ENCODE results near the gene SYNJ1.

The SYNJ1 gene

GRCh38 chr21:32733990-32734613, 6.3 kb upstream of the SYNJ1 start:
- no peak for DNase-seq (ENCODE audit: low spot score)
- TF ChIP-seq, protein P1, sequence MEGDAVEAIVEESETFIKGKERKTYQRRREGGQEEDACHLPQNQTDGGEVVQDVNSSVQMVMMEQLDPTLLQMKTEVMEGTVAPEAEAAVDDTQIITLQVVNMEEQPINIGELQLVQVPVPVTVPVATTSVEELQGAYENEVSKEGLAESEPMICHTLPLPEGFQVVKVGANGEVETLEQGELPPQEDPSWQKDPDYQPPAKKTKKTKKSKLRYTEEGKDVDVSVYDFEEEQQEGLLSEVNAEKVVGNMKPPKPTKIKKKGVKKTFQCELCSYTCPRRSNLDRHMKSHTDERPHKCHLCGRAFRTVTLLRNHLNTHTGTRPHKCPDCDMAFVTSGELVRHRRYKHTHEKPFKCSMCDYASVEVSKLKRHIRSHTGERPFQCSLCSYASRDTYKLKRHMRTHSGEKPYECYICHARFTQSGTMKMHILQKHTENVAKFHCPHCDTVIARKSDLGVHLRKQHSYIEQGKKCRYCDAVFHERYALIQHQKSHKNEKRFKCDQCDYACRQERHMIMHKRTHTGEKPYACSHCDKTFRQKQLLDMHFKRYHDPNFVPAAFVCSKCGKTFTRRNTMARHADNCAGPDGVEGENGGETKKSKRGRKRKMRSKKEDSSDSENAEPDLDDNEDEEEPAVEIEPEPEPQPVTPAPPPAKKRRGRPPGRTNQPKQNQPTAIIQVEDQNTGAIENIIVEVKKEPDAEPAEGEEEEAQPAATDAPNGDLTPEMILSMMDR (IDR thresholded peaks at IDR 0.05; ENCODE audit: extremely low read depth, missing control alignments) = no peak

DNA sequence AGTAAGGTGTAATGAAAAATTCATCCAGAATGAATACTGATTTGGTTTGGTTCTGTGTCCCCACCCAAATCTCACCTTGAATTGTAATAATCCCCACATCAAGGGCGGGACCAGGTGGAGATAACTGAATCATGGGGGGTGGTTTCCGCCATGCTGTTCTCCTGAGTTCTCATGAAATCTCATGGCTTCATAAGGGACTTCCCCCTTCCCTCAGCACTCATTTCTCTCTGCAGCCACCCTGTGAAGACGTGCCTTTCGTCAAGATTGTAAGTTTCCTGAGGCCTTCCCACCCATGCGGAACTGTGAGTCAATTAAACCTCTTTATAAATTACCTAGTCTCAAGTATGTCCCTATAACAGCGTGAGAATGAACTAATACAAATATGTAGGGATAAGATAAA, 5.5 kb upstream of the SYNJ1 start:
- DNase-seq (ENCODE audit: low spot score) = no peak
- TF ChIP-seq, protein P1 (IDR thresholded peaks at IDR 0.05; ENCODE audit: extremely low read depth, missing control alignments) = no peak

DNA sequence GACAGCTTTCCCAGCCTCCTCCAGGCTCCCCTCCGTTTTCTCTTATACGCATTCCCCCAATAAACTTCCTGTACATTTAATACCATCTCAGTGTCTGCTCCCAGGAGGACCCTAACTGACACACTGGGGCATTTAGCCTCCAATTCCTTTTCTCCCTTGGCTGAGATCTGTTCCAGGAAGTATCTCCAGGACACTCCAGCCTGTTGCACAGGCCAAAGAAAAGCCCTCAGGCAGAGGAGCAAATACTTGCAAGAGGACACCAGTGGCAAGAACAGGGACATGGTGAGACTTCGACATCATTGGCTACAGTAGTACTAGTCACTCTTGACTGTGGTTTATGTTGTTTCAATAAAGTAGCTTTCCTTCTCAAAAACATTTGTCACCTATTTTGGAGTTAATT, 4.7 kb upstream of the SYNJ1 start:
- DNase-seq (ENCODE audit: low spot score) = no peak
- TF ChIP-seq, protein P1 (IDR thresholded peaks at IDR 0.05; ENCODE audit: extremely low read depth, missing control alignments) = no peak

DNA sequence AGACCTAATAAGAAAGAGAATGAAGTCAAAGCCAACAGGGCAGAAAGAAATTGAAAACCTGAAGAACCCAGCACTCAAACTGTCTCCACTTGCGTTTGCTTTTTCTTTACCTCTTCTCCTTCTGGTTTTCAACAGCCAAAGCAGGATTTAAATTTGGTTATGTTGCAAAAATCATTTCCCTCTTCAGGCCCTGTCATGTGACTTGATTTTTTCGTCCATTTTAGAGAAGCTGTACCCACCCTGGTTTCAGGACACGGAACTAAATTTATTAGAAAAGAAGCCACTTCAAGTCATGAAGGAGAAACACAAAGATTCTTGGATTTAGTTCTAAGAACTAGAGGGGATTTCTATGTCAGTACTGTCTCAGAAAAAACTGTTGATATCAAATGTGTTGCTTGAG, 1.0 kb upstream of the SYNJ1 start:
- DNase-seq (ENCODE audit: low spot score) = no peak
- TF ChIP-seq, protein P1 (IDR thresholded peaks at IDR 0.05; ENCODE audit: extremely low read depth, missing control alignments) = no peak

- DNase-seq (ENCODE audit: low spot score) = no peak
- TF ChIP-seq, protein P1 (IDR thresholded peaks at IDR 0.05; ENCODE audit: extremely low read depth, missing control alignments) = no peak
Measured at GRCh38 chr21:32728456-32728839, 635 bp upstream of the SYNJ1 start.

DNA sequence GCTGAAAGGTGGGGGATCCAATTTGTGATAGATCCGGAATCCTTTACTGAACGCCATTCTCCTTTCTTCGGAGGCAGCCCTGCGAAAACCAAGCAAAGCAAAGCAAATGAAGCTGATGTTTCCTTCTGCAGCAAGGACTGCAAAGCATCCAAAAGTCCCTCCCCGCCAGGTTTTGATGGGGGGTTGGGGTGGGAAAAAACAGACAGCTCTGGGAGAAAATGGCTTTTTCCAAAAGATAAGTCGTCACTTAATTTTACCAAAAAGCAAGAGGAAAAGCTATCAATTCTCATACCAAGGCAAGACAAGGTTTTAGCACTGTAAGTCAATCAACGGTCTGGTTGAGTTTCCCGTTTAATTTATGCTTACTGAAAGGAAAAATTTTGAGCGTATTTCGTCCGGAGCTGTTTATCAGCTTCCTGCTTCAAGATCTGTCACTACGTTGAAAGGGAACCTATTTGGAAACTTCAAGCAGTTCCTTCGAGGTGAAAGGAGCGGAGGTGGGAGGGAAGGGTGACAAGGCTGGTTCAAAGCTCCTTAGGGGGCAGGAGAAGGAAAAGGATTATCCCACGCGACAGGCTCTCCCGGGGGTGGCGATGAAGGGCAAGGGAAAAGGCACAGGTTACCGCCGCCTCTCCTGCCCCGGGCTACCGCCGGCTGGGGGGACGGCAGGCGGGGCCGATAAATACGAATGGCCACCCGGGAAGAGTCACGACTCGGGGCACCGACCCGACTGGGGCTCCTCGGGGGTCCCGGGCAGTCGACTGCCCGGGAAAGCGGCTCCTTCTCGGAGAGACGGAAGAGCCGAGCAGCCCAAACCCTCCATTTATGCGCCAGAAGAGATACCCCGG, 750 bp downstream of the SYNJ1 start:
- TF ChIP-seq, protein P1 (IDR thresholded peaks at IDR 0.05; ENCODE audit: extremely low read depth, missing control alignments) = no peak
- DNase-seq (ENCODE audit: low spot score) = peak; percentile 15

DNA sequence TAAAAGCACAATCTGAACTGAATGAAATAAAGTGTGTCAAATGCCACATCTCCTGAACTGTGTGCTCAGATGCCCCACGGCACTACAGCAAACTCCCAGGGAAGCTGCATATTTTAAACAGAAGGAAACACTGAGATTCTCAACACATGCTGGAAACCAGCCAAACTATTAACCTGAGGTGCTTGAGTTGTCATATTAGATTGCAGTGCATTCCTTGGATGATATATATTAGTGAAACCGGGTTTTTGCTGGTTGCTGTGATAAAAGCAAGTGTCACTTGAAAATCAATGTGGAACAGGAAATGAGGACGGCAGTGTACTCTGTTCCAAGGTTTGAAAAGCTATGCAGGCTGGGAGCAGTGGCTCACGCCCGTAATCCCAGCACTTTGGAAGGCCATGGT, 8.7 kb downstream of the SYNJ1 start:
- TF ChIP-seq, protein P1 (IDR thresholded peaks at IDR 0.05; ENCODE audit: extremely low read depth, missing control alignments) = no peak

More for the DNA sequence above, 8.7 kb downstream of the SYNJ1 start:
- no peak for DNase-seq (ENCODE audit: low spot score)
